Mucosa of descending colon (tissue), 3 donors: ENCODE results near the gene NBAS. TPM values are rescaled to one million over a fixed set of nuclear protein-coding genes. Genes with fewer than 3 reads are reported as not detected.
"Not testable (repeated sequence)": the region's sequence is repeated elsewhere in the genome, so short reads cannot be mapped to it uniquely, and the experiment has no call there.

ENCODE experiments used
- ATAC-seq: fragments of 200-7000 bp; cut with Tn5 transposase; one replicate; pipeline ENCODE4 v1.9.1; 2020; ENCODE audit warnings: mild to moderate bottlenecking, moderate library complexity
- DNase-seq, 3 donors: peaks; one replicate each; pipeline ENCODE4 v3.0.0-alpha.2; 2020
- H3K36me3 ChIP-seq: fragments of 200-600 bp; one replicate; pipeline ENCODE4 v1.8.0; 2021; ENCODE audit warnings: low read depth, mild to moderate bottlenecking
- H3K4me1 ChIP-seq: fragments of 200-600 bp; one replicate; pipeline ENCODE4 v1.8.0; 2021; ENCODE audit warnings: low read depth, mild to moderate bottlenecking
- H3K4me3 ChIP-seq: fragments of 200-600 bp; one replicate; pipeline ENCODE4 v1.8.0; 2021; ENCODE audit warnings: mild to moderate bottlenecking
- H3K9me3 ChIP-seq: fragments of 200-600 bp; one replicate; pipeline ENCODE4 v1.8.0; 2021; ENCODE audit warnings: mild to moderate bottlenecking
- intact Hi-C, 2 donors: fragments of 100-400 bp; cut with DNase I in 1 of 2; cut with micrococcal nuclease in 1 of 2; formaldehyde crosslinking; loops; one replicate each; pipeline versions ENCODE4 v1.11.0 to v1.11.1; 2022; cut with DNase I, micrococcal nuclease
- total RNA-seq, 3 donors: library from RNA; stranded (reverse); fragmentation: NEBNext Ultra II Directional in 2 of 3; extraction: Animal tissue kit (Norgen Biotek cat#: 25700) in 2 of 3; gene quantifications; one replicate each; pipeline versions ENCODE4 v1.2.1 to v1.2.4, GENCODE V29; 2021 to 2023
- TF ChIP-seq, protein P1 (sequence below): fragments of 200-600 bp; IDR thresholded peaks from one replicate; pipeline ENCODE4 v1.8.0; 2022; ENCODE audit warnings: antibody characterized with exemption, mild to moderate bottlenecking
- donor health status: DM: no; HTN: no; CAD: no; lungs with moderate emphysema.
- donor health status: DM: no; HTN: no; CAD: no.
- donor health status: DM: no; HTN: yes; CAD: no.

The NBAS gene
- total RNA-seq, 3 donors from 2014 or later, result 25.8 to 50.2 (median 32.8) TPM

DNA sequence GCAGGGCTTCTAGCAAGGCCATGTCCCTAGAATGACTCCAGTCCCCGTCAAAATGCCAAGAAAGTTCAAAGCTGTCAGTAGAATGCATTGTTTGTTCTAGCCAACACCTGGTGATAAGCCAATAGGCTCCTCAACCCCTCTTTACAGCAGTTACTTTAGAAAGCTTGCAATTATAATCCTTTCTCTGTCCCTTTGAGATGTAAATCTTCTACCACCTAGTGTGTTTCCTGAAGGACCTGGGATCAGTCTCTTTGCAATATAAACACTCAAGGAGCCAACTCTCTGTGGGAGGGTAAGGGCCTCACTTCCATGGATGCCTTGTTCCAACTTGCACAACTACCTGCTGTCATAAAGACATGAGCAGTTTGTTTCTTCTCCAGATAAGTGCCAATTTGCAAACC is 301.8 kb downstream of the NBAS start:
- DNase-seq (no peak), ATAC-seq (no peak)
- Histone ChIP-seq H3K4me3 (no peak overlapping the region), H3K4me1 (no peaks in the 10 kb centered on the region), H3K36me3 (no peaks in the 10 kb centered on the region), H3K9me3 (peaks cover 9% of the 10 kb centered on the region)
- TF ChIP-seq, protein P1, sequence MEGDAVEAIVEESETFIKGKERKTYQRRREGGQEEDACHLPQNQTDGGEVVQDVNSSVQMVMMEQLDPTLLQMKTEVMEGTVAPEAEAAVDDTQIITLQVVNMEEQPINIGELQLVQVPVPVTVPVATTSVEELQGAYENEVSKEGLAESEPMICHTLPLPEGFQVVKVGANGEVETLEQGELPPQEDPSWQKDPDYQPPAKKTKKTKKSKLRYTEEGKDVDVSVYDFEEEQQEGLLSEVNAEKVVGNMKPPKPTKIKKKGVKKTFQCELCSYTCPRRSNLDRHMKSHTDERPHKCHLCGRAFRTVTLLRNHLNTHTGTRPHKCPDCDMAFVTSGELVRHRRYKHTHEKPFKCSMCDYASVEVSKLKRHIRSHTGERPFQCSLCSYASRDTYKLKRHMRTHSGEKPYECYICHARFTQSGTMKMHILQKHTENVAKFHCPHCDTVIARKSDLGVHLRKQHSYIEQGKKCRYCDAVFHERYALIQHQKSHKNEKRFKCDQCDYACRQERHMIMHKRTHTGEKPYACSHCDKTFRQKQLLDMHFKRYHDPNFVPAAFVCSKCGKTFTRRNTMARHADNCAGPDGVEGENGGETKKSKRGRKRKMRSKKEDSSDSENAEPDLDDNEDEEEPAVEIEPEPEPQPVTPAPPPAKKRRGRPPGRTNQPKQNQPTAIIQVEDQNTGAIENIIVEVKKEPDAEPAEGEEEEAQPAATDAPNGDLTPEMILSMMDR, result no peak
- intact Hi-C loops, result no loop called here

DNA sequence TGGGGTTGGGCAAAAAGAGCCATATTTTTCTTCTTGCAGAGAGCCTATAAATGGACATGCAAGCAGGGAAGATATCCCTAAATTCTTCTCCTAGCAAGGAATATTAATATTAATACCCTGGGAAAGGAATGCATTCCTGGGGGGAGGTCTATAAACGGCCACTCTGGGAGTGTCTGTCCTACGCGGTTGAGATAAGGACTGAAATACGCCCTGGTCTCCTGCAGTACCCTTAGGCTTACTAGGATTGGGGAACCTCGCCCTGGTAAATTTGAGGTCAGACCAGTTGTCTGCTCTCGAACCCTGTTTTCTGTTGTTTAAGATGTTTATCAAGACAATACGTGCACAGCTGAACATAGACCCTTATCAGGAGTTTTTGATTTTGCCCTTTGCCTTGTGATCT is 302.7 kb downstream of the NBAS start:
- H3K4me1 ChIP-seq, ATAC-seq, DNase-seq, intact Hi-C loops, H3K36me3 ChIP-seq, H3K4me3 ChIP-seq, H3K9me3 ChIP-seq: not testable (repeated sequence)

DNA sequence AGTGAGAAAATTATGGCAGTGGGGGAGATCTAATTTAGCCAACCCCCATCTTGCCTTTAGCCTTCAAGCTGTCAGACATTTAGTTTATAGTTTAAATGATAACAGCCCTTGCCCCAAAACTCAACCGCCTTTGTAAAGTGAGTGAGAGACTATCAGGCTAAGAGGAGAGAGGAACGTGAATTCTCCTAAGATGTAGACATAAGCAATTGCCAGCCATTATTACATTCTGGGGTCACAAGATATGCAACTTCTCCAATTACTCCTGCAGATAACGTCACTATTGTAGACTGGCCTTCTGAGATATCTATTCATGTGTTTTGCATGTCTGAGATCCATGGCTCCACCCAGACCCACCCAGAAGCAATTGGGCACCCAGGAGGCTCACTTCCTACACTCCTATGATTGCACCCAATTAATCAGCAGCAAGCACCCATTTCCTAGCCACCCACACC is 307.3 kb downstream of the NBAS start:
- ATAC-seq (no peak), DNase-seq (no peak)
- TF ChIP-seq, protein P1, result no peak
- H3K4me3 ChIP-seq, result no peak overlapping the region
- no peaks in the 10 kb centered on the region for H3K36me3 ChIP-seq
- intact Hi-C loops, result no loop called here
- H3K4me1 ChIP-seq, result no peaks in the 10 kb centered on the region
- peaks cover 2% of the 10 kb centered on the region for H3K9me3 ChIP-seq

DNA sequence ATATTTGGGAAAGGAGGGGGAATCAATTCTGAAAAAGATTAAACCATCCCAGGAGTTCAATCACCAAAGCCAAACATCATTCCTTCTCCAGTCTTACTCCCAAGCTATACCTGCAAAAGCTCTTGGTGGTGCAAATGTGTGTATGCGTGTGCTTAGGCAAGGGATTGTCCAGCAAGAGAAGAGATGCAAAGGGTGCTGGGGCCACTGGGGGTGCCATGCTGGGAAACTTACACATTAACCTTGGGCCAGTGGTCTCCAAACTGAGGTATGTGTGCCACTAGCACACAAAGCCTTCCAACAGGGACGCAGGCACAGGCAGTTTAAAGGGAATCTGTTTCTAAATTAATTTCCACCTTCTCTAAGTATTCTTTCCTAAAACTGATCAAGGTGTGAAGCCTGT is 307.9 kb downstream of the NBAS start:
- intact Hi-C loops, result no loop called here
- no peak for ATAC-seq
- Histone ChIP-seq H3K4me3 (no peak overlapping the region), H3K4me1 (no peaks in the 10 kb centered on the region), H3K9me3 (no peaks in the 10 kb centered on the region), H3K36me3 (no peaks in the 10 kb centered on the region)
- DNase-seq, result no peak
- TF ChIP-seq, protein P1, result no peak

DNA sequence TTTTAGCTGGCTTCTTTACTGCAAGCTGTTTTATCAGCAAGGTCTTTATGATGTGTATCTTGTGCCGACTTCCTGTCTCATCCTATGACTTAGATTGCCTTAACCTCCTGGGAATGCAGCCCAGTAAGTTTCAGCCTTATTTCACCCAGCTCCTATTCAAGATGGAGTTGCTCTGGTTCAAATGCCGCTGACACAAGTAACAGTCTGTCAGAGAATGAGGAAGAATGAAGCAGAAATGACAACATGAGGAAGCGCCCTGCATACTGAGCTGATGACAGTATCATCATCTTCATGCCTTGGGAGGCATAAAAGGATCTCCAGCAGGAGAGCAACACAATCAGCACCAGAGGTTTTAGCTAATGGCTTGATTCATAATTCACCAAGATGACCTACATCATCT is 309.4 kb downstream of the NBAS start:
- no peak for ATAC-seq
- DNase-seq, result no peak
- Histone ChIP-seq H3K36me3 (no peaks in the 10 kb centered on the region), H3K9me3 (no peaks in the 10 kb centered on the region), H3K4me3 (no peak overlapping the region), H3K4me1 (no peaks in the 10 kb centered on the region)
- intact Hi-C loops, result no loop called here
- TF ChIP-seq, protein P1, result no peak

DNA sequence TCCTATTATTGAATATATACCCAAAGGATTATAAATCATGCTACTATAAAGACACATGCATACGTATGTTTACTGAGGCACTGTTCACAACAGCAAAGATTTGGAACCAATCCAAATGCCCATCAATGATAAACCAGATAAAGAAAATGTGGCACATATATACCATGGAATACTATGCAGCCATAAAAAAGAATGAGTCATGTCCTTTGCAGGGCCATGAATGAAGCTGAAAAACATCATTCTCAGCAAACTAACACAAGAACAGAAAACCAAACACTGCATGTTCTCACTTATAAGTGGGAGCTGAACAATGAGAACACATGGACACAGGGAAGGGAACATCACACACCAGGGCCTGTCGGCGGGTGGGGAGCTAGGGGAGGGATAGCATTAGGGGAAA is 310.2 kb downstream of the NBAS start:
- H3K9me3 ChIP-seq, H3K4me1 ChIP-seq, H3K4me3 ChIP-seq, H3K36me3 ChIP-seq, DNase-seq, ATAC-seq, intact Hi-C loops: not testable (repeated sequence)

DNA sequence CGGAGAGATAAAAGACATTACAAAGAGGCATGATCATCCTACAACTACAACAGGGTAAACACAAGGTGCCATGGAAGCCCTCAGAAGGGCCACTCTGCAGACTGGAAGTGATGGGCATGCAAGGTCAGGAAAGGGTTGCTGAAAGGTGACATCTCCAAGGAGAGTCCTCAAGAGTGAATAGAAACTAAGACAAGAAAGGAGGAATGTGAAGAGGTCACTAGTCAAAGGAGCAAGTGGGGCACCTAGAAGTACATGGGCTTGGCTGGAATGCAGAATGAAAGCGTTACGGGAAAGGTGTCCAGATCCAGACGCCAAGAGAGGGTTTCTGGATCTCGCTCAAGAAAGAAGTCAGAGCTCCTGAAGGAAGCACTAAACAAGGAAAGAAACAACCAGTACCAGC is 314.3 kb downstream of the NBAS start:
- DNase-seq, result no peak
- H3K36me3 ChIP-seq, result no peaks in the 10 kb centered on the region
- intact Hi-C loops, result no loop called here
- H3K4me3 ChIP-seq, result no peak overlapping the region
- no peak for ATAC-seq
- no peaks in the 10 kb centered on the region for H3K9me3 ChIP-seq
- H3K4me1 ChIP-seq, result no peaks in the 10 kb centered on the region
- TF ChIP-seq, protein P1, result no peak
